Gastroesophageal sphincter (tissue), 4 donors: ENCODE measurements around the gene C5. TPM values are rescaled to one million over a fixed set of nuclear protein-coding genes. Genes with fewer than 3 reads are reported as not detected.

Source experiments
- ATAC-seq: fragments of 150-250 bp; one replicate; pipeline ENCODE4 v1.9.1; 2016; ENCODE audit warnings: mild to moderate bottlenecking, moderate library complexity
- H3K27ac ChIP-seq, 4 donors: fragments of 200-600 bp; sonication (generic) in 3 of 4; 1 replicate in 3 of 4; 2 replicates in 1 of 4; pipeline ENCODE4 v1.5.1; 2016 to 2019
- H3K27me3 ChIP-seq: fragments of 200-600 bp; sonication (generic); one replicate; pipeline ENCODE4 v1.5.1; 2019
- H3K36me3 ChIP-seq, 2 donors: fragments of 200-600 bp; sonication (generic); one replicate each; pipeline ENCODE4 v1.5.1; 2019; ENCODE audit warnings: control low read depth in 1 of 2
- H3K4me1 ChIP-seq, 3 donors: fragments of 200-600 bp; sonication (generic); 1 replicate in 2 of 3; 2 replicates in 1 of 3; pipeline ENCODE4 v1.5.1; 2016 to 2019; ENCODE audit warnings: control low read depth in 2 of 3
- H3K4me3 ChIP-seq, 2 donors: fragments of 200-600 bp; sonication (generic); one replicate each; pipeline ENCODE4 v1.5.1; 2019; ENCODE audit warnings: mild to moderate bottlenecking in 1 of 2, moderate library complexity in 1 of 2
- H3K9me3 ChIP-seq, 3 donors: fragments of 200-600 bp; sonication (generic); one replicate each; pipeline ENCODE4 v1.5.1; 2017 to 2019; ENCODE audit warnings: control low read depth in 2 of 3
- EP300 ChIP-seq: sonication (generic); formaldehyde crosslinking; IDR thresholded peaks from one replicate; pipeline ENCODE4 v1.6.1; 2017; ENCODE audit warnings: antibody characterized with exemption, mild to moderate bottlenecking
- POLR2A ChIP-seq, 2 donors: fragments of 450-650 bp; IDR thresholded peaks; one replicate each; pipeline ENCODE4 v1.6.1; 2017; ENCODE audit warnings: antibody characterized with exemption in 2 of 2, mild to moderate bottlenecking in 2 of 2, moderate library complexity in 1 of 2
- POLR2AphosphoS5 ChIP-seq: sonication (generic); formaldehyde crosslinking; IDR thresholded peaks from one replicate; pipeline ENCODE4 v1.6.1; 2017; ENCODE audit warnings: antibody characterized with exemption
- WGBS, 2 donors: methylation state at CpG; one replicate each; pipeline ENCODE4 v1.1.5; 2018; ENCODE audit warnings: low coverage in 1 of 2; 5-methylcytosine and 5-hydroxymethylcytosine counted together
- total RNA-seq, 4 donors: library from RNA; depleted of rRNA; stranded (reverse); fragments of >200 nt; gene quantifications; one replicate each; pipeline ENCODE4 v1.1.0, GENCODE V29; 2016
- TF ChIP-seq, protein P1 (sequence below), 4 experiments: fragments of 200-600 bp in 2 of 4; fragments of 450-650 bp in 2 of 4; sonication (generic) in 1 of 4; IDR thresholded peaks; one replicate each; pipeline ENCODE4 v1.5.1; 2017 to 2019; ENCODE audit warnings: antibody characterized with exemption in 4 of 4, mild to moderate bottlenecking in 2 of 4, moderate library complexity in 2 of 4

C5 gene
- total RNA-seq, 4 donors from 2014 or later: 2.7 to 8.9 (median 6.3) TPM

DNA sequence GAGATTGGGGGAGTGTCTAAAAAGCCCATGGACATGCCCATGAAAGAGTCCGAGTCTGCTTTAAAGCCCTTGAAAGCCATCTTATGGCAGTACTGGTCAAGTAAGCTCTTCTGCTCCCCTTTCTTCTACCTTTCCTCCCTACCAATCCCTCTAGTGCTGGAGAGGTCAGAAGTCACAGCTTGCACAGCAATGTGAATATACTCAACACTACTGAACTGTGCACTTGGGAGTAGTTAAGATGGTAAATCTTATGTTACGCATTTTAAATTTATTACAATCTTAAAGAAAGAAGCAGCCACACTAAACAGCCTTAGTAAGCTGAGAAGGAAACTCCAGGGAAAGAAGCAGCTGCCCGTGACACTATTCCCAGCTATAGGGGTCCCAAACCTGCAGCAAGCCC lies 111.2 kb downstream of the C5 start:
- Histone ChIP-seq H3K36me3 (no peaks in the 10 kb centered on the region), H3K27me3 (no peaks in the 10 kb centered on the region), H3K4me1 (peaks cover 33 to 91% (median 47%) of the 10 kb centered on the region in 3 donors), H3K4me3 (no peak overlapping the region), H3K9me3 (no peaks in the 10 kb centered on the region), H3K27ac (peak overlapping the region in 2 of 4 donors; percentile 89 to 90)
- whole genome bisulfite sequencing, 2 donors: 96 to 100% methylated on average over 3 of the region's 3 CpGs
- no peak for ATAC-seq
- TF ChIP-seq, protein P1, sequence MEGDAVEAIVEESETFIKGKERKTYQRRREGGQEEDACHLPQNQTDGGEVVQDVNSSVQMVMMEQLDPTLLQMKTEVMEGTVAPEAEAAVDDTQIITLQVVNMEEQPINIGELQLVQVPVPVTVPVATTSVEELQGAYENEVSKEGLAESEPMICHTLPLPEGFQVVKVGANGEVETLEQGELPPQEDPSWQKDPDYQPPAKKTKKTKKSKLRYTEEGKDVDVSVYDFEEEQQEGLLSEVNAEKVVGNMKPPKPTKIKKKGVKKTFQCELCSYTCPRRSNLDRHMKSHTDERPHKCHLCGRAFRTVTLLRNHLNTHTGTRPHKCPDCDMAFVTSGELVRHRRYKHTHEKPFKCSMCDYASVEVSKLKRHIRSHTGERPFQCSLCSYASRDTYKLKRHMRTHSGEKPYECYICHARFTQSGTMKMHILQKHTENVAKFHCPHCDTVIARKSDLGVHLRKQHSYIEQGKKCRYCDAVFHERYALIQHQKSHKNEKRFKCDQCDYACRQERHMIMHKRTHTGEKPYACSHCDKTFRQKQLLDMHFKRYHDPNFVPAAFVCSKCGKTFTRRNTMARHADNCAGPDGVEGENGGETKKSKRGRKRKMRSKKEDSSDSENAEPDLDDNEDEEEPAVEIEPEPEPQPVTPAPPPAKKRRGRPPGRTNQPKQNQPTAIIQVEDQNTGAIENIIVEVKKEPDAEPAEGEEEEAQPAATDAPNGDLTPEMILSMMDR (IDR thresholded peaks at IDR 0.05): no peak
- TF ChIP-seq EP300 (no peak), POLR2A (IDR thresholded peaks at IDR 0.05) (no peak), POLR2AphosphoS5 (no peak)

DNA sequence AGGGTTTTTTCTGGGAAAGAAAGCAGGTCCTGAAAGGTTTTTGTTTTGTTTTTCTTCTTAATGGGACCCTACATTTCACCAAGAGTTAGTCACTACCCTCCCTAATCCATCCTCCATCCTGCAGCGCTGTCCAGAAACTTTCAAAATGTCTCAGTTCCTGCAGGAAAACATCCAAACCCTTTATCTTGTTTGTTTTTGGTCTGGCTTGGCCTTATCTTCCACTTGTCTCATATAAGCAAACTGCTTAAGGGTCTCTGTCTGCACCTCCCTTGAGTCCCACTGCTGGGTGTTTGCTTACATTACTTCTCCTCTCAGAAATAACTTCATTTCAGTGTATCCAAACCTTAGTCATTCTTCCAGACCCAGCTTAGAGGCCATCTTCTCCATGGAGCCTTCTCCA lies 112.5 kb downstream of the C5 start:
- H3K36me3 ChIP-seq: no peaks in the 10 kb centered on the region
- TF ChIP-seq, protein P1 (IDR thresholded peaks at IDR 0.05): no peak
- TF ChIP-seq POLR2AphosphoS5 (peak; percentile 8), EP300 (no peak)
- ATAC-seq: no peak
- H3K27me3 ChIP-seq: no peaks in the 10 kb centered on the region
- H3K4me3 ChIP-seq: no peak overlapping the region
- H3K9me3 ChIP-seq: no peaks in the 10 kb centered on the region
- peaks cover 33 to 88% (median 45%) of the 10 kb centered on the region in 3 donors for H3K4me1 ChIP-seq
- WGBS, 2 donors: 43 to 100% methylated on average over 1 of the region's 1 CpG
- peak overlapping the region; percentile 56 to 93 (median 90) for H3K27ac ChIP-seq

DNA sequence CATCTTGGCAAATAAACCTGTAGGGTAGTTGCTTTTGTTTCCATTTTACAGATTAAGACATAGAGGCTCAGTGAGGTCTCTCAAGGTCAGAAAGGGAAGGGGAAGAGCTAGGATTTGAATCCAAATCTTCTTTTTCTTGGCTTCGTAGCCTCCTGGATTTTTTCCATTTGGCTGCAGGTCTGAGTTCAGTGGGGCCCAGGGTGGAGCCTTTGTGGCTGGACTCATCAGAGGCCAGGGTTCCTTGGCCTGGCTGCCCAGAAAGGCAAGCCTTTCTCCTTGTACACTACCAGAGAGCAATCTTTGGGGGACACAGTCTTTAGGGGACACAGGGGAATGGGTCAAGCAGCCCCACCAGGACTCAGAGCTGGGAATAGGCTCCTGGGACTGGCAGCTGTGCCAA lies 112.9 kb downstream of the C5 start:
- Histone ChIP-seq H3K36me3 (no peaks in the 10 kb centered on the region), H3K27me3 (no peaks in the 10 kb centered on the region), H3K27ac (peak overlapping the region; percentile 56 to 93 (median 90)), H3K4me1 (peaks cover 33 to 88% (median 41%) of the 10 kb centered on the region in 3 donors), H3K9me3 (no peaks in the 10 kb centered on the region), H3K4me3 (no peak overlapping the region)
- peak; percentile 27 for ATAC-seq
- TF ChIP-seq POLR2AphosphoS5 (no peak), EP300 (no peak), POLR2A (IDR thresholded peaks at IDR 0.05) (no peak)
- TF ChIP-seq, protein P1 (IDR thresholded peaks at IDR 0.05): no peak
- WGBS, 2 donors: 27 to 33% methylated on average over 1 of the region's 1 CpG

DNA sequence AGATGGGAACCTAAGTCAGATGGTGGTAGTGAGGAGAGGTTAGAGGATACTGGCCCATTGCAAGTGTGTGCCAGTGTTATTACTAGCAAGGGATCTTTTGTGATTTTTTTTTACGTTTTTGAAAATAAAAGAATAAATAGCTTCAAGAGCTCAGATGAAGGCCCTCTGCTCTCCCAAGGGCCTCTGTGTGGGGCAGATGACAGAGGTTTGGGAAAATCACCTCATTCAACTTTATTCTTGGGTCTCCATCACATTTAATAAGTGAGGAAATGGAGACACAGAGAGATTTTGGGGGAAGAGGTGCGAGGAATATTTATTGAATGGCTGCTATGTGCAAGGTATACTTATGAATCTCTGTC lies 113.3 kb downstream of the C5 start:
- Histone ChIP-seq H3K4me3 (no peak overlapping the region), H3K36me3 (no peaks in the 10 kb centered on the region), H3K4me1 (peaks cover 32 to 88% (median 41%) of the 10 kb centered on the region in 3 donors), H3K27ac (peak overlapping the region; percentile 56 to 93 (median 90)), H3K9me3 (no peaks in the 10 kb centered on the region), H3K27me3 (no peaks in the 10 kb centered on the region)
- ATAC-seq: no peak
- TF ChIP-seq POLR2AphosphoS5 (no peak), EP300 (no peak), POLR2A (IDR thresholded peaks at IDR 0.05) (no peak)
- TF ChIP-seq, protein P1 (IDR thresholded peaks at IDR 0.05): no peak
- 50% methylated on average over 2 of the region's 2 CpGs for WGBS, 2 donors

DNA sequence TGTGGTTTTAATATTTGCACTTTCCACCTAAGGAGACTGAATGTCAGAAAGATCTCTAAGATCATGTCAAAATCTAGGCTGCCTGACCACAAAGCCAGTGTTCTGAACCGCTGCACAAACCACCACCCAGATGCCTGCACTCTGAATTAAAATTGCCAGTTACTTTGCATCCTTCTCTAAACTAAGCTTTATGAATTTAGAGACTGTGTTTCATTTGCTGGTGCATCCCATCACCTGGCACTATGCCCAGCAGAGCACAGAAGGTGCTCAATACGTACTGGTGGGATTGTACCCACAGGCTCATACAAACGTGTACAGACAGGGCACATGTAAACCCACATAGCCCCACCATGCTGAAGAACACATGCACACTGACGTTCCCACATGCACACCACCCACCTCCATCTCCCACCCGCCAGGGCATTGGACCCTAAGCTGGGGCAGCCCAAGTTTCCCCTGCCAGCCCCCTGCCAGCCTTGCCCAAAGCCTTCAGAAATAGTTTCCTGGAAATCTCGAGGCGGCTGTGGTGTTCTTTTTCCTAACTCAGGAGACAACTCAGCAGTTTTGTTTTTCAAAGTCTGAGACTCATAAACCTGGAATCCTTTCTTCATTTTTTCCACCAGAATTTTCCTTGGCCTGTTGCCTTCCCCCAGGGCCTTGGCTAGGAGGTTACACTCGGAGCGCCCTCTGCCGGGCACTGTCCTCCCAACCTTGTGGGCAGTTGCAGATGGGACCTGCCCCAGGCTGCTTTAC lies 113.9 kb downstream of the C5 start:
- H3K9me3 ChIP-seq: no peaks in the 10 kb centered on the region
- TF ChIP-seq POLR2A (IDR thresholded peaks at IDR 0.05): no peak
- no peak for TF ChIP-seq EP300
- TF ChIP-seq POLR2AphosphoS5: peak; percentile 93
- TF ChIP-seq, protein P1 (IDR thresholded peaks at IDR 0.05): peak; percentile 86 to 97 (median 92)
- peak overlapping the region; percentile 90 to 93 (median 91) for H3K27ac ChIP-seq
- WGBS, 2 donors: 8 to 9% methylated on average over 3 to 6 of the region's 10 CpGs
- H3K4me3 ChIP-seq: peak overlapping the region; percentile 28 to 30
- peak; percentile 79 for ATAC-seq
- peaks cover 27 to 88% (median 42%) of the 10 kb centered on the region in 3 donors for H3K4me1 ChIP-seq
- H3K27me3 ChIP-seq: no peaks in the 10 kb centered on the region
- no peaks in the 10 kb centered on the region for H3K36me3 ChIP-seq
